NB4 (cell line): ENCODE data around the gene NDUFB4.

Experiments
- CTCF ChIP-seq: IDR thresholded peaks from one replicate; pipeline ENCODE4 v1.5.1; 2012; ENCODE audit warnings: low read depth, low read length
- MAX ChIP-seq: IDR thresholded peaks from 2 replicates; pipeline ENCODE4 v1.6.1; 2011; ENCODE audit warnings: low read depth, low read length
- POLR2A ChIP-seq: IDR thresholded peaks from 2 replicates; pipeline ENCODE4 v1.6.1; 2011; ENCODE audit warnings: mild to moderate bottlenecking; ENCODE audit not compliant: insufficient read length; ENCODE audit errors: extremely low read depth

- TF ChIP-seq POLR2A, result no peak
- TF ChIP-seq CTCF, result no peak
- TF ChIP-seq MAX, result no peak
Measured at GRCh38 chr3:120557115-120557514, 39.0 kb upstream of the NDUFB4 start.
